CD4-positive, alpha-beta T cell (primary cell): ENCODE measurements around the gene TENT4B. TPM values are rescaled to one million over a fixed set of nuclear protein-coding genes. Genes with fewer than 3 reads are reported as not detected.

Source experiments
- ATAC-seq: fragments of 200-7000 bp; cut with Tn5 transposase; one replicate; pipeline ENCODE4 v1.10.0; 2022; ENCODE audit warnings: mild to moderate bottlenecking; ENCODE audit not compliant: poor library complexity
- CTCF ChIA-PET: fragments of 350-600 bp; sonication (Branson Sonifier 250); formaldehyde crosslinking; loops from one replicate; lab custom pipeline; 2021; ENCODE audit warnings: antibody characterized with exemption, inconsistent platforms; lab: Charles Lee
- POLR2A ChIA-PET: fragments of 350-600 bp; sonication (Branson Sonifier 250); formaldehyde crosslinking; loops from one replicate; lab custom pipeline; 2021; ENCODE audit warnings: antibody characterized with exemption, inconsistent platforms; lab: Charles Lee
- DNase-seq, 14 experiments: peaks; one replicate each; pipeline ENCODE4 v3.0.0-alpha.2; 2013 to 2020; ENCODE audit warnings: mixed read lengths in 2 of 14
- H3K27ac ChIP-seq, 2 donors: one replicate each; pipeline versions ENCODE4 v1.5.1 to v1.7.0; 2013; ENCODE audit warnings: low read length in 2 of 2, low read depth in 1 of 2, mild to moderate bottlenecking in 1 of 2
- H3K27me3 ChIP-seq, 2 experiments: 1 replicate in 1 of 2; 2 replicates in 1 of 2; pipeline versions ENCODE4 v1.6.1 to v1.7.0; 2013; ENCODE audit warnings: low read length in 2 of 2, control low read depth in 1 of 2, mild to moderate bottlenecking in 1 of 2, moderate library complexity in 1 of 2; ENCODE audit not compliant: insufficient read depth in 2 of 2, control insufficient read depth in 1 of 2
- H3K36me3 ChIP-seq: one replicate; pipeline ENCODE4 v1.6.1; 2013; ENCODE audit warnings: low read length, control low read depth; ENCODE audit not compliant: insufficient read depth
- H3K4me1 ChIP-seq: one replicate; pipeline ENCODE4 v1.6.1; 2013; ENCODE audit warnings: low read length, control low read depth; ENCODE audit not compliant: insufficient read depth
- H3K4me3 ChIP-seq: one replicate; pipeline ENCODE4 v1.5.1; 2013; ENCODE audit warnings: mild to moderate bottlenecking, low read length, moderate library complexity
- H3K9me3 ChIP-seq, 2 experiments: 1 replicate in 1 of 2; 2 replicates in 1 of 2; pipeline versions ENCODE4 v1.6.1 to v1.7.0; 2013; ENCODE audit warnings: low read length in 2 of 2, mild to moderate bottlenecking in 2 of 2, control low read depth in 1 of 2, moderate library complexity in 1 of 2; ENCODE audit not compliant: control insufficient read depth in 1 of 2, insufficient read depth in 1 of 2
- H3K27ac Mint-ChIP-seq: one replicate; pipeline ENCODE4 v1.8.0; 2020; ENCODE audit warnings: mixed read lengths
- H3K27me3 Mint-ChIP-seq: one replicate; pipeline ENCODE4 v1.8.0; 2021; ENCODE audit warnings: mixed read lengths
- H3K36me3 Mint-ChIP-seq: one replicate; pipeline ENCODE4 v1.8.0; 2021; ENCODE audit warnings: low read depth, mixed read lengths
- H3K4me1 Mint-ChIP-seq: one replicate; pipeline ENCODE4 v1.8.0; 2021; ENCODE audit warnings: low read depth, mixed read lengths
- H3K4me3 Mint-ChIP-seq: one replicate; pipeline ENCODE4 v1.8.0; 2020; ENCODE audit warnings: mild to moderate bottlenecking, mixed read lengths
- H3K9me3 Mint-ChIP-seq: one replicate; pipeline ENCODE4 v1.8.0; 2020; ENCODE audit warnings: mixed read lengths
- intact Hi-C, 2 experiments: fragments of 100-400 bp; cut with DNase I in 1 of 2; cut with micrococcal nuclease in 1 of 2; formaldehyde crosslinking; loops; one replicate each; pipeline versions ENCODE4 v1.15.1 to v1.9.0; 2023 to 2025; cut with DNase I, micrococcal nuclease
- total RNA-seq, 174 experiments: library from RNA in 2 of 174; stranded (reverse) in 2 of 174; gene quantifications; one replicate each; pipeline ENCODE4 v1.2.3 and lab custom pipeline; 2021 to 2026
- TF ChIP-seq, protein P1 (sequence below): fragments of 200-600 bp; IDR thresholded peaks from one replicate; pipeline ENCODE4 v1.8.0; 2022; ENCODE audit warnings: antibody characterized with exemption, mild to moderate bottlenecking

TENT4B gene
- total RNA-seq, 2 experiments from 2014 or later = 32.9 to 35.0 TPM

DNA sequence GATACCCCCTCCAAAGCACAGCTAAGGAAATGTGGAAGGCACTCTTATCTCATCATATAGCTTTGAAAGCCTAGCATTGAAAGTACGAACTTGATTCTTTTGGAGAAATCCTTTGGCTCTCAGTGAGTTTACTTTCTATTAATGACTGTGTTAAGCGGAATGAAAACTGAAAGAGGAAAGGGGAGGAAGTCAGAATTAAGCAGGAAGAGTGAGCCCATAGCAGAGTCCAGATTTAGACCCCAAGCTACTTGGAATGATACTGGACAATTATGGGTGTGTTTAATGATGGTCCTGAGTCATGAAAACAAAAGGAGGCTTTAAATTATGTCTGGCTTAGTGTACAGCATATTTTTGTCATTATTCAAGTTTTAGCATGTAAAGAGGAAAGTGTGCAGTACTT is 42.2 kb downstream of the TENT4B start:
- no peak overlapping the region for H3K4me3 Mint-ChIP-seq
- no peaks in the 10 kb centered on the region for H3K27me3 Mint-ChIP-seq
- H3K9me3 Mint-ChIP-seq = no peaks in the 10 kb centered on the region
- Histone ChIP-seq H3K27me3 (no peaks in the 10 kb centered on the region), H3K36me3 (no peaks in the 10 kb centered on the region), H3K4me3 (no peak overlapping the region), H3K27ac (no peak overlapping the region), H3K4me1 (peaks cover 18% of the 10 kb centered on the region), H3K9me3 (no peaks in the 10 kb centered on the region)
- ChIA-PET CTCF (interaction anchor here (0.5 to 2.2 kb wide), 4 partner anchors 15 to 128 kb away, joined by 3 to 8 read pairs (median 4); no protein-coding TSS in a partner anchor), POLR2A (interaction anchor here (0.7 kb wide), 1 partner anchor 486 kb away, joined by 4 read pairs; the partner anchor contains the start of gene SNX20)
- H3K27ac Mint-ChIP-seq = peak overlapping the region; percentile 63
- H3K4me1 Mint-ChIP-seq = peaks cover 66% of the 10 kb centered on the region
- ATAC-seq (no peak), DNase-seq (peak in 1 of 14 experiments; percentile 27)
- intact Hi-C loops = loop anchor here in 1 of 2 experiments (5.0 kb wide), 1 partner anchor 33 kb away; no protein-coding TSS in a partner anchor
- TF ChIP-seq, protein P1, sequence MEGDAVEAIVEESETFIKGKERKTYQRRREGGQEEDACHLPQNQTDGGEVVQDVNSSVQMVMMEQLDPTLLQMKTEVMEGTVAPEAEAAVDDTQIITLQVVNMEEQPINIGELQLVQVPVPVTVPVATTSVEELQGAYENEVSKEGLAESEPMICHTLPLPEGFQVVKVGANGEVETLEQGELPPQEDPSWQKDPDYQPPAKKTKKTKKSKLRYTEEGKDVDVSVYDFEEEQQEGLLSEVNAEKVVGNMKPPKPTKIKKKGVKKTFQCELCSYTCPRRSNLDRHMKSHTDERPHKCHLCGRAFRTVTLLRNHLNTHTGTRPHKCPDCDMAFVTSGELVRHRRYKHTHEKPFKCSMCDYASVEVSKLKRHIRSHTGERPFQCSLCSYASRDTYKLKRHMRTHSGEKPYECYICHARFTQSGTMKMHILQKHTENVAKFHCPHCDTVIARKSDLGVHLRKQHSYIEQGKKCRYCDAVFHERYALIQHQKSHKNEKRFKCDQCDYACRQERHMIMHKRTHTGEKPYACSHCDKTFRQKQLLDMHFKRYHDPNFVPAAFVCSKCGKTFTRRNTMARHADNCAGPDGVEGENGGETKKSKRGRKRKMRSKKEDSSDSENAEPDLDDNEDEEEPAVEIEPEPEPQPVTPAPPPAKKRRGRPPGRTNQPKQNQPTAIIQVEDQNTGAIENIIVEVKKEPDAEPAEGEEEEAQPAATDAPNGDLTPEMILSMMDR = no peak
- H3K36me3 Mint-ChIP-seq = peaks cover 4% of the 10 kb centered on the region

GRCh38 chr16:50195756-50196155 is 42.6 kb downstream of the TENT4B start:
- H3K4me1 ChIP-seq = peaks cover 18% of the 10 kb centered on the region
- no peaks in the 10 kb centered on the region for H3K9me3 ChIP-seq
- H3K4me3 ChIP-seq = no peak overlapping the region
- no peak for DNase-seq
- no peak overlapping the region for H3K27ac ChIP-seq
- Mint-ChIP-seq H3K27me3 (no peaks in the 10 kb centered on the region), H3K9me3 (no peaks in the 10 kb centered on the region), H3K4me3 (no peak overlapping the region), H3K27ac (peak overlapping the region; percentile 63), H3K36me3 (peaks cover 4% of the 10 kb centered on the region), H3K4me1 (peaks cover 61% of the 10 kb centered on the region)
- intact Hi-C loops = loop anchor here in 1 of 2 experiments (5.0 kb wide), 1 partner anchor 33 kb away; no protein-coding TSS in a partner anchor
- TF ChIP-seq, protein P1 = no peak
- POLR2A ChIA-PET = interaction anchor here (0.7 to 1.7 kb wide), 4 partner anchors 43 to 485 kb away, joined by 4 to 10 read pairs (median 6); partner anchors contain the start of genes CNEP1R1, SNX20 and TENT4B
- no peak for ATAC-seq
- CTCF ChIA-PET = interaction anchor here (1.0 to 2.2 kb wide), 2 partner anchors 15 to 128 kb away, joined by 4 to 8 read pairs; no protein-coding TSS in a partner anchor
- no peaks in the 10 kb centered on the region for H3K27me3 ChIP-seq
- H3K36me3 ChIP-seq = no peaks in the 10 kb centered on the region

- H3K27ac Mint-ChIP-seq = no peak overlapping the region
- ATAC-seq = no peak
These were observed 44.5 kb downstream of the TENT4B start for GRCh38 chr16:50197582-50197981.

More at GRCh38 chr16:50197582-50197981, 44.5 kb downstream of the TENT4B start:
- ChIA-PET POLR2A (interaction anchor here (0.6 to 1.8 kb wide), 5 partner anchors 9 to 77 kb away, joined by 3 to 10 read pairs (median 5); partner anchors contain the start of gene TENT4B), CTCF (interaction anchor here (1.3 to 2.2 kb wide), 2 partner anchors 13 to 609 kb away, joined by 3 to 8 read pairs; no protein-coding TSS in a partner anchor)
- Histone ChIP-seq H3K4me3 (no peak overlapping the region), H3K36me3 (no peaks in the 10 kb centered on the region), H3K9me3 (no peaks in the 10 kb centered on the region), H3K27ac (no peak overlapping the region), H3K4me1 (peaks cover 26% of the 10 kb centered on the region), H3K27me3 (no peaks in the 10 kb centered on the region)
- Mint-ChIP-seq H3K27me3 (no peaks in the 10 kb centered on the region), H3K9me3 (no peaks in the 10 kb centered on the region), H3K36me3 (peaks cover 4% of the 10 kb centered on the region), H3K4me1 (peaks cover 60% of the 10 kb centered on the region), H3K4me3 (no peak overlapping the region)
- intact Hi-C loops = loop anchor here in 1 of 2 experiments (5.0 kb wide), 1 partner anchor 35 kb away; no protein-coding TSS in a partner anchor
- TF ChIP-seq, protein P1 = no peak
- DNase-seq = no peak
